HG03439 (cell line): ENCODE data around the gene CREBL2.

ENCODE experiments used
- ATAC-seq: cut with Tn5 transposase; IDR thresholded peaks from one replicate; pipeline ENCODE4 v1.9.1; 2021; ENCODE audit warnings: mild to moderate bottlenecking, moderate library complexity; ENCODE audit not compliant: unreplicated experiment

Gene CREBL2

DNA sequence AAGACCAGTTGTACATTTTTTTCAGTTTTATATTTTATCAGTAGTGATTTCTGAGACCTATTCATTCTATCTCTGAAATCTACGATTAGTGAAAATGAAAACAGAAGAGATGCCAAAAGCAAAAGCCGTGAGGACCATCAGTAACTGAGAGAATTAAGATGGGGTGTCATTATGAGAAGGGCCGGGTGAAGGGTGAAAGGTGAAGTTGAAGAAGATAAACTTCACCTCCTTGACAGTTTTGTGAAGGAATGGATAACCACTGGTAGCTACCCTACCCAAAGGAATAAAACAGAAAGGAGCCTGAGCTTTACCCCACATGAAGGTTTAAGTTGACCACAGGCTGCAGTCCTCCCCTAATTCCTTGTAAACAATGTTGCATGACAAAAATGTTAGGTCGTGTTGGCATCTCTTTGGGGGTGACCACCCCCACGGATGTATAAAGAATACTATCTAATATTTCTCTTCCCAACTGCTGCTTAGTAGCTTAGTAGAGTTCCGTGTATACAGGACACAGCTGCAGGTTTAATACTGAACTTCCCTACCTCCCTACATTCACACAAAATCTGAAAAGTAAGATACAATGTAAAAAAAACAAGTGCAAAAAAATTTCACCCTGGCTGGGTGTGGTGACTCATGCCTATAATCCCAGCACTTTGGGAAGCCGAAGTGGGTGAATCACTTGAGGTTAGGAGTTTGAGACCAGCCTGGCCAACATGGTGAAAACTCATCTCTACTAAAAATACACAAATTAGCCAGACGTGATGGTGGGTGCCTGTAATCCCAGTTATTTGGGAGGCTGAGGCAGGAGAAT lies 60.4 kb downstream of the CREBL2 start:
- ATAC-seq, result no peak

DNA sequence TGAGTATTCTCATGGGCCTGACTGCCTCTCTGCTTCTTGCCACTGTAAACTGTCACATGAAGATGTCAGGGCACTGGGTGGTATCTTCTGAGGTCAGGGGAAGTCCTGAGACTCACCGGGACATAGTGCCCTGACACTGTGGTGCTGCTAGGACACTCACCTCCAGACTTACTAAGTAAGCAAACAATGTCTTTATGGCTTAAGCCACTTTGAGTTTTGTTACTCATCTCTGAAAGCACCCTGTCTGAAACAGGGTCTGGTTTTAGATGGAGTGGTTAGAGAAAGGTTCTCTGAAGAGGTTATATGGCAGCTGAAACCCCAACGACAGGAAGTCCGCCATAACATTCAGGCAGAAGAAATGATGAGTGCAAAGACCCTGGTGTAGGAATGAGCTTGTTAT lies 61.6 kb downstream of the CREBL2 start:
- no peak for ATAC-seq

DNA sequence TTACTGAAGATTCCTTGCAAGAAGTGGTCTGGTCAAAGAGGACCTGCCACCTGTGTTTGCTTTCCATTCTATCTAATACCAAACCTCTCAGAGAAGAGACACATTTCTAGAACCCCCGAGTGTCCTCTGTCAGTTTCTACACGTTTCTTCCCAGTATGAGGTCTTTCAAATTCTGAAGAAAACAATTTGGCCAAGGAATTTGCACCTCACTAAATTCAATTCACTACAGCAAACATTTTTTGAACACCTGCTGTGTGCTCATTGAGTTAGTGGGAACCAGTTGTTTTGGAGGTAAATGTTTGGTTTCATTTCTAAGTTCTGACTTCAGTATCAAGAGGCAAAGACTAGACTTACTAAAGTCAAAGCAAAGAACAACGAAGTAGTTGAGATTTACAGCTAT lies 64.9 kb downstream of the CREBL2 start:
- ATAC-seq, result no peak

DNA sequence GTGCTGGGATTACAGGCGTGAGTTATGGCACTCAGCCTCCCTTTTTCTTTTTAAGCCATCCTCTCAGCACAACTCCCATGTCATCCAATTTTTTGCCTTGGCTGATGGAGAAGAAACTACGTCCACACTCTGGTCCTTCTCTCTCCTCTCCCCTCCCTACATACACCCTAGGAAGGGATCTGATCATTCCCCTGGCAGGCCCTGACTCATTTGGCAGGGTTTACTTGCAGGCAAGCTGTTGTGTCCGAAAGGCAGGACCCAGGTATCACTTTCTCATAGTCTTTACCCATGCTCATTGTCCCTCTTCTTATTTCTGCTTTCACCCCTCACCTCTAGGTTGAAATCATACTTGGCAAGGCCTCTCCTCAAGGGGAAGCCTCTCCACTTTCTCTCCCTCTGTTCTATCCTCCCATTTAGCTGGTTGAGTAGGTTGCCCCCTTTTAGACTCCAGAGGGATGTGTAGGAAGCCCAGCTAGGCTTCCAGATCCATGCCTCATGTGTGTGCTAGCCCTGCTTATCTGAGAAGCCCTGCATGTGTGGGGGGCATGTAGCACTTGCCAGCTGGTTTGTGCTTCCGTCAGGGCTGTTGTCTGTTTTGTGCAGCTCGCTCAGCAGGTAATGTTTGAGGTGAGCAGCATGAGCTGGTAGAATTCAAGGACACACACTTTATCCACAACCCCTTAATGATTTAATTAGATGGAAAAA lies 69.5 kb downstream of the CREBL2 start:
- ATAC-seq, result no peak

DNA sequence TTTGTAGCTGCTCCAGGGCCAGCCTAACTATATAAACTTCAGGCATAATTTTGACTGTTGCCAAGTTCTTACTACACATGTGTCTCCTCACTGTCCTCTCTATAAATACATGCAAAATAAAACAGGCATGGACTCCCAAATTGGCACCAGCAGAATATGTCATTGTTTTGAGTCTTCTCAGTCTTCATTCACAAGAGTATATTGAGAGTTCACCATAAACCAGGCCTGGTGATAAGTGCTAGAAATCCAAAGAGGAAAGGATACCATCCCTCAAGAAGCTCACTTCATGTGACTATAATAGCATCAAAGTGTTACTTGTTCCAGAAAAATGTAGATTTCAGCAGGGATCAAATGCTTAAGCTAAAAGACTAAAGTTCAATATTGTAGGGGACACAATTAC lies 70.6 kb downstream of the CREBL2 start:
- ATAC-seq, result no peak

GRCh38 chr12:12683136-12683697 lies 71.5 kb downstream of the CREBL2 start:
- no peak for ATAC-seq

DNA sequence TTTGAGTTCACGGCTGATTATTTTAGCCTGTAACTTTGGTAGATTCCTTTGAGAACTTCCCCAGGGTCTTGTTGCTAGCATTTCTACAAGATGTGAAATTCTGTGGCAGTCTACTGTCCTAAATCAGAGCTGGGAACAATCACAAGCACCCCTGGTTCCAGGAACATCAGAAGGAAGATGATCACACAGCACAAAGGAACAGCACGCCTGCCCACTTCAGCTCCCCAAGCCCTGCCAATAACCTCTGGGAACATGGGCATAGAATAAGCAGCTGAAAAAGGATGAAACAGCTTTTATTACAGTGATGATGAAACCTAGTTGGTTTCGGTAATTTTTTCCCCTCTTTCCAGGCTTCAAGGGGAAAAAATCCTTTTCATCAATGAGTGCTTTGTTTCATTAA lies 72.0 kb downstream of the CREBL2 start:
- ATAC-seq, result no peak

- no peak for ATAC-seq
Measured at GRCh38 chr12:12684375-12685106, 72.9 kb downstream of the CREBL2 start.

DNA sequence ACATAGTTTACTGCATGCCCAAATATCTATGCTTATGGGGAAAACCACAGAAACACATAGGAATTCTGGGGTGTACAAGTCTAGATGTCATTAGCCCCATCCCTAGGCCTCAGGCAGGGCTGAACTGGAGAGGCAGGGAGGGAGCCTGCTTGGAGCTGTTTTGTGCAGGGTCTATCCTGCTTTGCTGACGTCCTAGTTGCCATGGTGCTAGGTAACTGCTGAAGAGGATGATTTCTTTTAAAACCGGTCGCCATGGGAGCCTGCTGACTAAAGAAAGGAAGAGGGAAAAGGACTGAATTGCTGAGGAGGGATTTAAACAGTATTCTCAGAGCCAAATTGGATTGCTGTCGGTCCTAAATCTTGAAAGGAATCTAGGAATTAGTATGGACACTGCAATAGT lies 73.6 kb downstream of the CREBL2 start:
- ATAC-seq, result no peak

- ATAC-seq, result no peak
Measured at GRCh38 chr12:12686472-12686871, 74.8 kb downstream of the CREBL2 start.

GRCh38 chr12:12686925-12687324 lies 75.2 kb downstream of the CREBL2 start:
- ATAC-seq, result no peak

- ATAC-seq, result peak; percentile 47
Measured at GRCh38 chr12:12689647-12690300, 78.1 kb downstream of the CREBL2 start.

- no peak for ATAC-seq
Measured at GRCh38 chr12:12691549-12691948, 79.9 kb downstream of the CREBL2 start.

- no peak for ATAC-seq
Measured at GRCh38 chr12:12693111-12693671, 81.5 kb downstream of the CREBL2 start.
